ENCODE data around the gene UBE2O.

The UBE2O gene

DNA sequence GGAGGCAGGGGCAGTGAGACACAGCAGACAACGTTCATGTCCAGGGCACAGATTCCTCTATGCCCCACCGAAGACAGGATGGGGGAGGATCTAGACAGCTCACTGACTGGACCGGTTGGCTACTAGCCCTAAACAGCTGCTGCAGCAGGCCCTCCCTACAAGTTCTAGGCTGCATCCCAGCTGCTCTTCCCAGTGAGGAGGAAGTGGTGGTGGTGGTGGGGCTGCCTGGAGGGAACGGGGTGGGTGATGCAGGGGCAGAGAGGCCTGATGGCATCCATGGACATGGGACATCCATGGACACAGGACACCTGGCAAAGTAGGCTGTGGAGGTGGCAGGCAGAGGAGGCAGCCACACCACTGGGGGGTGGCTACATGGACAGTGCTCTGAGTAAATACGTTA is 50.2 kb downstream of the UBE2O start:
- TF ChIP-seq, protein P1, sequence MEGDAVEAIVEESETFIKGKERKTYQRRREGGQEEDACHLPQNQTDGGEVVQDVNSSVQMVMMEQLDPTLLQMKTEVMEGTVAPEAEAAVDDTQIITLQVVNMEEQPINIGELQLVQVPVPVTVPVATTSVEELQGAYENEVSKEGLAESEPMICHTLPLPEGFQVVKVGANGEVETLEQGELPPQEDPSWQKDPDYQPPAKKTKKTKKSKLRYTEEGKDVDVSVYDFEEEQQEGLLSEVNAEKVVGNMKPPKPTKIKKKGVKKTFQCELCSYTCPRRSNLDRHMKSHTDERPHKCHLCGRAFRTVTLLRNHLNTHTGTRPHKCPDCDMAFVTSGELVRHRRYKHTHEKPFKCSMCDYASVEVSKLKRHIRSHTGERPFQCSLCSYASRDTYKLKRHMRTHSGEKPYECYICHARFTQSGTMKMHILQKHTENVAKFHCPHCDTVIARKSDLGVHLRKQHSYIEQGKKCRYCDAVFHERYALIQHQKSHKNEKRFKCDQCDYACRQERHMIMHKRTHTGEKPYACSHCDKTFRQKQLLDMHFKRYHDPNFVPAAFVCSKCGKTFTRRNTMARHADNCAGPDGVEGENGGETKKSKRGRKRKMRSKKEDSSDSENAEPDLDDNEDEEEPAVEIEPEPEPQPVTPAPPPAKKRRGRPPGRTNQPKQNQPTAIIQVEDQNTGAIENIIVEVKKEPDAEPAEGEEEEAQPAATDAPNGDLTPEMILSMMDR (IDR thresholded peaks at IDR 0.05): no peak
- Histone ChIP-seq H3K27me3 (no peaks in the 10 kb centered on the region), H3K4me1 (peaks cover 0 to 14% (median 2%) of the 10 kb centered on the region in 4 donors), H3K4me3 (no peak overlapping the region), H3K36me3 (peaks cover 24 to 76% (median 57%) of the 10 kb centered on the region in 3 donors), H3K27ac (no peak overlapping the region), H3K9me3 (no peaks in the 10 kb centered on the region)
- DNase-seq: no peak
- intact Hi-C loops (cut with DNase I; ENCODE audit: low total_unique reads): loop anchor here (10.0 kb wide), 1 partner anchor 102 kb away; the partner anchor contains the start of gene RHBDF2

DNA sequence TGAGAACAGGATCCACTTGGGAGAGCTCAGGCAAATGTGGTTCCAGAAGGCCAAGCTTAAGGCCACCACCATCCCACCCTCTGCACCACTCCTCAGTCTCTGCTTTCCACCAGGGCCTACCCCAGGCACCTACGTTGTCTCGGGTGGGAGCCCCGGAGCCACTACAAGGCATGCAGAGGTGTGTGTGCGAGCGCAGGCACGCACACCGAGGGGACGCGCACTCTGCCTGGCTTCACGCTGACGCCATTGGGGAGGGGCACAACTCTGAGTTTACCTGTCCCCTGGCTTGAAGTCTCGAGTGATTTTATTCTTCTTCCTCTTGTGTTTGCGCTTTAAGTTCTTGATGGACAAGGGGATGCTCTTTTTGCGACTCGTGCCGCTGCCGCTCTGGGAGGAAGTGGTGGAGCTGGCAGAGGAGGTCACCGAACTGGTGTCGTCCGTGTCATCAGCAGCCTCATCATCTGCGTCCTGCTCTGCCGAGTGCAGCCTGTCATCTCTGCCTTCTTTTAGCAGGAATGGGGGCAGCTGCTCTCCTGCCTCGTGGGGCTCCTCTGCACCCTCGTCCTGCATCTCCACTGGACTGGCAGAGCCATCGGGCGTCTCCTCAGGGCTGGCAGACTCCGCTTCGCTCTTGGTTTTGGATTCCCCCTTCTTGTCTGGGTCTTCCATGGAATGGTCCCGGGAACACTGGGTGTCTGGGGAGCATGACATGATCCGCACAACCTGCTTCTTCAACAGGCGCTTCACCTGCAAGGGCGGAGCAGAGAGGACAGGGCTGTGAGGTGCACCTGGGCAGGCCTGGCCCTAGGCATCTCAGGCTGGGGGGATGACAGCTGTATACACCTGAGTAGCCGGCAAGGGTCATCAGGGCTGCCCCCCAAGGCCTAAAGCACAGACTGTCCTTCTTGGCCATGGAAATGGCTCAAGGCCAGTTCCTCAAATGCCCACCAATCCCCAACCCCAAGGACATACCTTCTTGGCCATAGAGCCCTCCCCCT is 53.5 kb downstream of the UBE2O start:
- TF ChIP-seq, protein P1 (IDR thresholded peaks at IDR 0.05): no peak
- no peaks in the 10 kb centered on the region for H3K9me3 ChIP-seq
- no peaks in the 10 kb centered on the region for H3K27me3 ChIP-seq
- no peaks in the 10 kb centered on the region for H3K4me1 ChIP-seq
- no peak overlapping the region for H3K4me3 ChIP-seq
- DNase-seq: no peak
- H3K27ac ChIP-seq: no peak overlapping the region
- peaks cover 48 to 100% (median 87%) of the 10 kb centered on the region in 3 donors for H3K36me3 ChIP-seq
- intact Hi-C loops (cut with DNase I; ENCODE audit: low total_unique reads): loop anchor here (10.0 kb wide), 1 partner anchor 105 kb away; the partner anchor contains the start of gene RHBDF2

GRCh38 chr17:76398523-76399174 is 54.3 kb downstream of the UBE2O start:
- Histone ChIP-seq H3K27ac (no peak overlapping the region), H3K36me3 (peaks cover 55 to 100% (median 88%) of the 10 kb centered on the region in 3 donors), H3K27me3 (no peaks in the 10 kb centered on the region), H3K9me3 (no peaks in the 10 kb centered on the region), H3K4me1 (no peaks in the 10 kb centered on the region), H3K4me3 (no peak overlapping the region)
- DNase-seq: no peak
- TF ChIP-seq, protein P1 (IDR thresholded peaks at IDR 0.05): no peak
- intact Hi-C loops (cut with DNase I; ENCODE audit: low total_unique reads): loop anchor here (1.0 kb wide), 1 partner anchor 95 kb away; no protein-coding TSS in a partner anchor

GRCh38 chr17:76397687-76398522 is 55.0 kb downstream of the UBE2O start:
- Histone ChIP-seq H3K4me3 (no peak overlapping the region), H3K9me3 (no peaks in the 10 kb centered on the region), H3K4me1 (no peaks in the 10 kb centered on the region), H3K36me3 (peaks cover 53 to 100% (median 87%) of the 10 kb centered on the region in 3 donors), H3K27me3 (no peaks in the 10 kb centered on the region), H3K27ac (no peak overlapping the region)
- TF ChIP-seq, protein P1 (IDR thresholded peaks at IDR 0.05): peak; percentile 97 to 99
- intact Hi-C loops (cut with DNase I; ENCODE audit: low total_unique reads): loop anchor here (1.0 kb wide), 1 partner anchor 95 kb away; no protein-coding TSS in a partner anchor
- DNase-seq: peak; percentile 91 to 96

DNA sequence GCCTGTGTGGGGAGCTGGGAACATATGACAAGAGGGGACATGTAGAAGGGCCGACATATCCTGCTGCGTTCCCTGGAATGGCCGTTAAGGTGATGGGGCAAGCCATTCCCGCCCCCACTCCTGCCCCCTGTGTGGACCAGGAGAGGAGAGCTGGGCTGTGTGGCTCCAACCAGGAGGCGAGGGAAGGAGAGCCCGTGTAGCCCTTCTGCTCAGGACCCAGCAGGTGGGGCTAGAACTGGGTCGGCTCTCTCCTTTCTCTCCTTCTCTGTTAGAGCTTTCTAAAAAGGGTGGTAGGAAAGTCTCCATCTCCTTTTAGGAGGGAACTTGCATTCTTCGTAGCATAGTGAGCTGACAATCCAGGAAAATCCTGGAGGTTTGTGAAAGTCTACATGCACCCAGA is 55.8 kb downstream of the UBE2O start:
- H3K27me3 ChIP-seq: no peaks in the 10 kb centered on the region
- H3K36me3 ChIP-seq: peaks cover 45 to 97% (median 83%) of the 10 kb centered on the region in 3 donors
- no peak overlapping the region for H3K27ac ChIP-seq
- no peak for DNase-seq
- TF ChIP-seq, protein P1 (IDR thresholded peaks at IDR 0.05): no peak
- H3K4me3 ChIP-seq: no peak overlapping the region
- no peaks in the 10 kb centered on the region for H3K4me1 ChIP-seq
- H3K9me3 ChIP-seq: no peaks in the 10 kb centered on the region
- intact Hi-C loops (cut with DNase I; ENCODE audit: low total_unique reads): no loop called here
